ENCODE results near the gene NFATC1.

The NFATC1 gene

GRCh38 chr18:79457239-79457638 is 61.5 kb downstream of the NFATC1 start:
- H3K4me3 ChIP-seq (ENCODE audit: low read depth, low read length): no peak overlapping the region
- TF ChIP-seq, protein P1, sequence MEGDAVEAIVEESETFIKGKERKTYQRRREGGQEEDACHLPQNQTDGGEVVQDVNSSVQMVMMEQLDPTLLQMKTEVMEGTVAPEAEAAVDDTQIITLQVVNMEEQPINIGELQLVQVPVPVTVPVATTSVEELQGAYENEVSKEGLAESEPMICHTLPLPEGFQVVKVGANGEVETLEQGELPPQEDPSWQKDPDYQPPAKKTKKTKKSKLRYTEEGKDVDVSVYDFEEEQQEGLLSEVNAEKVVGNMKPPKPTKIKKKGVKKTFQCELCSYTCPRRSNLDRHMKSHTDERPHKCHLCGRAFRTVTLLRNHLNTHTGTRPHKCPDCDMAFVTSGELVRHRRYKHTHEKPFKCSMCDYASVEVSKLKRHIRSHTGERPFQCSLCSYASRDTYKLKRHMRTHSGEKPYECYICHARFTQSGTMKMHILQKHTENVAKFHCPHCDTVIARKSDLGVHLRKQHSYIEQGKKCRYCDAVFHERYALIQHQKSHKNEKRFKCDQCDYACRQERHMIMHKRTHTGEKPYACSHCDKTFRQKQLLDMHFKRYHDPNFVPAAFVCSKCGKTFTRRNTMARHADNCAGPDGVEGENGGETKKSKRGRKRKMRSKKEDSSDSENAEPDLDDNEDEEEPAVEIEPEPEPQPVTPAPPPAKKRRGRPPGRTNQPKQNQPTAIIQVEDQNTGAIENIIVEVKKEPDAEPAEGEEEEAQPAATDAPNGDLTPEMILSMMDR (IDR thresholded peaks at IDR 0.05; ENCODE audit: low read depth, low read length): no peak

DNA sequence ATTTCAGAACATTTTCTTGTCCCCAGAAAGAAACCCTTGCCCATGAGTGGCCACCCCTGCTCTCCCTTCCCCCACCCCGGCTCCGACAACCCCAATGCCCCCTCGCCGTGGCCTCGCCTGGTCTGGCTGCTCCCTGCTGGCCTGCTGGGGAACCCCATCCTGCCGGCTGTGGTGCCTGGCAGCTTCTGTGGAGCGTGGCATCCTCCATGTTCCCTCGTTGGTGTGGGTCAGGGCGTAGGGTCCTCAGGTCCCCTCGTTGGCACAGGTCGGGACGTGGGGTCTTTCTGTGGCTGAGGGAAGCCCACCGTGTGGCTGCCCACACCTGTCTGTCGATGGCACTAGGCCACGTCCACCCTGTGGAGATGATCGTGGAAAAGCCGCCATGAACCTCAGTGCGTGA is 61.9 kb downstream of the NFATC1 start:
- H3K4me3 ChIP-seq (ENCODE audit: low read depth, low read length): no peak overlapping the region
- TF ChIP-seq, protein P1 (IDR thresholded peaks at IDR 0.05; ENCODE audit: low read depth, low read length): no peak

DNA sequence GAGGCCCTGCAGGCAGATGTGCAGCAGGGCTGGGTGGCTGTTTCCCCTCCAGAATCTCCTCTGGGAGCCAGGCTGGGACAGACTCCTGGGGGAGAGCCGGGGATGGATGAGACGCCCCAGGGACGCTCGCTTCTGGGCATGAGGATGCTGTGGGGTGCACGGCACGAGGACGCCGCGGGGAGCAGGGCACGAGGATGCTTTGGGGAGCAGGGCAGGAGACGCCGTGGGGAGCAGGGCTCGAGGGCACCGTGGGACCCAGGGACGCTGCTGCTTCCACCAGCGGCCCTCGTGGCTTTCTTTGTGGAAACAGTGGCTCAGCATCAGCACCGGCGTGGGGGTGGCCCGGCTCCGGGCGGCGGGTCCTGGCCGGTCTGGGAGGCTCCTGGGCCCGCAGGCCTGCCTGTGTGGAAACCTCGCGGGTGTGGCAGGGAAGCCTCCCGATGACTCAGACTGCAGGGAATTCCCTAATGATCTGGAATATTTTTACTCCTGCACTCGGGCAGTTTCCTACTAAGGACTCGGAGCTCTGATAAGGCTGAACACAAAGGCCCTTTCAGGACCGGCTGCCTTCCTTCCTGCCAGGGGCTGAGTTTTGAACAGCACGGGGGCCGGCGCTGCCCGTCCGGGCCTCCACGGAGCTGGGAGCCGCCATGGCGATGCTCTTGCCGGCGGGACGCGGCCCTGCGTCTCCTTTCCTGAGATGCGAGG is 62.6 kb downstream of the NFATC1 start:
- no peak overlapping the region for H3K4me3 ChIP-seq (ENCODE audit: low read depth, low read length)
- TF ChIP-seq, protein P1 (IDR thresholded peaks at IDR 0.05; ENCODE audit: low read depth, low read length): no peak

- TF ChIP-seq, protein P1 (IDR thresholded peaks at IDR 0.05; ENCODE audit: low read depth, low read length): no peak
- H3K4me3 ChIP-seq (ENCODE audit: low read depth, low read length): no peak overlapping the region
These were observed 63.4 kb downstream of the NFATC1 start for GRCh38 chr18:79458917-79459803.

GRCh38 chr18:79459946-79460480 is 64.3 kb downstream of the NFATC1 start:
- H3K4me3 ChIP-seq (ENCODE audit: low read depth, low read length): no peak overlapping the region
- TF ChIP-seq, protein P1 (IDR thresholded peaks at IDR 0.05; ENCODE audit: low read depth, low read length): no peak

GRCh38 chr18:79460481-79461300 is 65.0 kb downstream of the NFATC1 start:
- TF ChIP-seq, protein P1 (IDR thresholded peaks at IDR 0.05; ENCODE audit: low read depth, low read length): no peak
- no peak overlapping the region for H3K4me3 ChIP-seq (ENCODE audit: low read depth, low read length)
